Liver (tissue), 2 donors: Measurements from ENCODE around the gene NEK2.

Source experiments
- ATF3 ChIP-seq: IDR thresholded peaks from 2 replicates; pipeline ENCODE4 v1.6.1; 2016; ENCODE audit warnings: antibody characterized with exemption
- MAX ChIP-seq: IDR thresholded peaks from 2 replicates; pipeline ENCODE4 v1.6.1; 2016; ENCODE audit warnings: antibody characterized with exemption
- donor health status: healthy.

- TF ChIP-seq ATF3 (no peak), MAX (no peak)
Observed at GRCh38 chr1:211701733-211702132, 26.3 kb upstream of the NEK2 start.
